Ovary (tissue), 3 donors: ENCODE data around the gene TSPAN13.

ENCODE experiments used
- EP300 ChIP-seq: sonication (generic); formaldehyde crosslinking; IDR thresholded peaks from one replicate; pipeline ENCODE4 v1.6.1; 2017; ENCODE audit warnings: antibody characterized with exemption
- POLR2A ChIP-seq: fragments of 450-650 bp; IDR thresholded peaks from one replicate; pipeline ENCODE4 v1.6.1; 2017; ENCODE audit warnings: antibody characterized with exemption, mild to moderate bottlenecking, moderate library complexity
- TF ChIP-seq, protein P1 (sequence below), 3 donors: fragments of 450-650 bp in 2 of 3; fragments of 200-600 bp in 1 of 3; IDR thresholded peaks; one replicate each; pipeline versions ENCODE4 v1.5.1 to v1.8.0; 2016 to 2022; ENCODE audit warnings: antibody characterized with exemption in 3 of 3, mild to moderate bottlenecking in 1 of 3
- donor health status: DM: no; HTN: no; CAD: no.

DNA sequence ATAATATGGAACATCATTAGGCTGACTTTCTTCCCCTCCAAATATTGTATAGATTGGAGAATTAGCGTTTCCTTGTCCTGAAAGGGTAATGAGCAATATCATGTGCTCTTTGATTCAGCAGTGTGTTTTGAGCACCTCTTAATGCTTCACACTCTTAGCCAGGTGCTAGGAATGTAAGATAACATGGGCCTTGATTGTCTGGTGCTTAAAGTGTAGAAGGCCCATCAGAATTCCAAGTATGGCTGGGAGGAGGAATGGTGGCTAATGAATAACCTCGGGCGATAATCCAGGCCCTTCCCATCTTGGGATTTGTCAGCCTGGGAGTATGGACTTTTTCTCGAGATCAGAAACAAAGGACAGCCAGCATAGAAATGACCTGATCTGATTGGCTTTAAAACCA is 8.6 kb downstream of the TSPAN13 start:
- TF ChIP-seq, protein P1, sequence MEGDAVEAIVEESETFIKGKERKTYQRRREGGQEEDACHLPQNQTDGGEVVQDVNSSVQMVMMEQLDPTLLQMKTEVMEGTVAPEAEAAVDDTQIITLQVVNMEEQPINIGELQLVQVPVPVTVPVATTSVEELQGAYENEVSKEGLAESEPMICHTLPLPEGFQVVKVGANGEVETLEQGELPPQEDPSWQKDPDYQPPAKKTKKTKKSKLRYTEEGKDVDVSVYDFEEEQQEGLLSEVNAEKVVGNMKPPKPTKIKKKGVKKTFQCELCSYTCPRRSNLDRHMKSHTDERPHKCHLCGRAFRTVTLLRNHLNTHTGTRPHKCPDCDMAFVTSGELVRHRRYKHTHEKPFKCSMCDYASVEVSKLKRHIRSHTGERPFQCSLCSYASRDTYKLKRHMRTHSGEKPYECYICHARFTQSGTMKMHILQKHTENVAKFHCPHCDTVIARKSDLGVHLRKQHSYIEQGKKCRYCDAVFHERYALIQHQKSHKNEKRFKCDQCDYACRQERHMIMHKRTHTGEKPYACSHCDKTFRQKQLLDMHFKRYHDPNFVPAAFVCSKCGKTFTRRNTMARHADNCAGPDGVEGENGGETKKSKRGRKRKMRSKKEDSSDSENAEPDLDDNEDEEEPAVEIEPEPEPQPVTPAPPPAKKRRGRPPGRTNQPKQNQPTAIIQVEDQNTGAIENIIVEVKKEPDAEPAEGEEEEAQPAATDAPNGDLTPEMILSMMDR (IDR thresholded peaks at IDR 0.05) = no peak
- TF ChIP-seq POLR2A (no peak), EP300 (no peak)
